Adipose tissue (tissue), 3 donors: ENCODE measurements around the gene ACTN3. TPM values are rescaled to one million over a fixed set of nuclear protein-coding genes. Genes with fewer than 3 reads are reported as not detected.
A peak's percentile ranks its signal among the peaks of the same experiment; 100 is the strongest.
"Not testable (repeated sequence)": the region's sequence is repeated elsewhere in the genome, so short reads cannot be mapped to it uniquely, and the experiment has no call there.

Experiments
- H3K27ac ChIP-seq: one replicate; pipeline ENCODE4 v1.5.1; 2013; ENCODE audit warnings: low read depth, low read length
- WGBS, 3 donors: extraction: QIAGEN DNeasy Blood & Tissue Kit; methylation state at CpG; one replicate each; pipeline ENCODE4 v1.1.7; 2013; 5-methylcytosine and 5-hydroxymethylcytosine counted together
- polyA plus RNA-seq, 3 donors: library from polyadenylated mRNA; stranded (reverse); fragments of 200-250 nt; gene quantifications; one replicate each; pipeline ENCODE4 v1.2.3, GENCODE V29; 2013
- donor health status: healthy with polysubstance abuse.
- donor health status: Bipolar disorder and iron deficiency.
- donor health status: healthy.

Gene ACTN3
- polyA plus RNA-seq, 3 donors = 0.03 to 0.15 TPM; not detected in 1

GRCh38 chr11:66586136-66586535 lies 39.4 kb downstream of the ACTN3 start:
- H3K27ac ChIP-seq = no peak overlapping the region
- 62 to 68% (median 62%) methylated on average over 2 of the region's 2 CpGs for WGBS, 3 donors

DNA sequence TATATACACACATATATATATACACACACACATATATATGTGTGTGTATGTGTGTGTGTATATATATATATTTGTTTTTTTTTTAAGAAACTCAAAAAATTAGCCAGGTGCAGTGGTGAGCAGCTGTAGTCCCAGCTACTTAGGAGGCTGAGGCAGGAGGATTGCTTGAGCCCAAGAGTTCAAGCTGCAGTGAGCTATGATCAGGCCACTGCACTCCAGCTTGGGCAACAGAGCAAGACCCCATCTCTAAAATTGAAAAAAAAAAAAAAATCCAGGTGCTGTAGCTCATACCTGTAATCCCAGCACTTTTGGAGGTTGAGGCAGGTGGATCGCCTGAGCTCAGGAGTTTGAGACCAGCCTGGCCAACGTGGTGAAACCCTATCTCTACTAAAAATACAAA lies 42.6 kb downstream of the ACTN3 start:
- WGBS, 3 donors = 66 to 81% (median 67%) methylated on average over 2 of the region's 2 CpGs
- not testable (repeated sequence) for H3K27ac ChIP-seq

GRCh38 chr11:66589996-66590675 lies 43.4 kb downstream of the ACTN3 start:
- H3K27ac ChIP-seq = no peak overlapping the region
- WGBS, 3 donors = 95 to 99% (median 97%) methylated on average over 7 of the region's 7 CpGs

DNA sequence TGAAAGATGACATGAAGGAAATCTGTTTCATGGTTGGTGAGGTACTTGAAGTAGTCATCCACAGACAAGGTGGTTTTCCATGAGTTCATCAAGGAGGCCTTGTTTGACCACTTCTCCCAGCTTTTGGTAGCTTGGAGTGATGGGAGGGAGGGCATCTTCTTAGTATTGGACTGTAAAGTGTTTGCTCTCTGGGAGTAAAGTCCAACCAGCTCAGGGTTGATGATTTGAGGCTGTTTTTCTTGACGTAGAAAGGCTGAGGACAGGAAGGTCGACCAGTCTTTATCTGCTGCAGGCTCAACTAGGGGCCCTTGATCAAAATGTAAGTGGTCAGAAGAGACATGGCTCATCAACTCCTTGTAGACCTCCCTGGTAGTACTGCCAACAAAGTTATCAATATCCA lies 44.5 kb downstream of the ACTN3 start:
- WGBS, 3 donors = 66 to 91% (median 89%) methylated on average over 2 of the region's 2 CpGs
- H3K27ac ChIP-seq = no peak overlapping the region

DNA sequence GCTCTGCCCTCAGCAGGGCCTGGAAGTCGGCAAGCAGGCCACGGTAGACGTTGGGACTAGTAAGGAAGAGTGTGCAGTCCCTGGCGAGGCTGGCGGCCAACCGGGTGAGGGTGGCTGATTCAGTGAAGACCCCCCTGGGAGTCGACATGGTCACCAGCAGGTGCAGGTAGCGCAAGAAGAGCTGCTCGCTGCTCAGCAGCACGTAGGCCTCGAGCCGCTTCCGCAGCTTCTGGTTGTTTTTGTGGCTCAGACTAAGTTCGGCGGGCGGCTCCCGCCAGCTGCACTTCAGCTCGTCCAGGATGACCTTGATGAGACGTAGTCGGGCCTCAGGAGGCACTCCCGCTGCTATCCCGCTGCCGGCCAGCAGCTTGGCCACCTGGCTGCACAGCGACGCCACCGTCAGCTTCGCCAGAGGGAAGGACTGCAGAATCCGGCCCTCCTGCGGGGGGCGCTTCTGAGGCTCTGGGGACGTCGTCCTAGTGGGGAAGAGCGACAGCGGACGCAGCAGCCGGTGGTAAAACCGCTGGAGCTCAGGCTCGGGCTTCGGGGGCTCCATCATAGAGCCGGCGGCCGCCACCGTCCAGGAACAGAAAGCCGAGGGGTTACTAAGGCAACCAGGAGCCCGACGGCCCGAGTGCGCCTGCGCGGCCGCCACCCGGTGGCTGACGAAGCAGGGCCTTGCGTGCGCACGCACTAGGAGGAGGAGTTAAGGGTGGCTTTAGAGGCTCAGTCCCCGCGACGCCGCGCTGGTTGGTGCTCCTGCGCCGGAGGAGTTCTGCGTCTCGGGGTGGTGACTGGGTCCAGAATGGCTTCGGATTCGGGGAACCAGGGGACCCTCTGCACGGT lies 46.0 kb downstream of the ACTN3 start, which contains the start of the genes CCDC87 and CCS:
CCDC87 (minus strand) TSS at position 607 of the 846 bp plus-strand sequence; CDS start at position 559, 48 bp downstream.
CCS (plus strand) TSS at position 729 of the 846 bp plus-strand sequence; CDS start at position 806, 77 bp downstream.
- WGBS, 3 donors = 12 to 17% (median 14%) methylated on average over 65 to 68 of the region's 68 CpGs
- peak within 1 kb of the TSS; percentile 47 for H3K27ac ChIP-seq

- 6 to 16% (median 7%) methylated on average over 12 of the region's 12 CpGs for WGBS, 3 donors
- no peak overlapping the region for H3K27ac ChIP-seq
Measured at GRCh38 chr11:66593303-66593635, 46.6 kb downstream of the ACTN3 start.

DNA sequence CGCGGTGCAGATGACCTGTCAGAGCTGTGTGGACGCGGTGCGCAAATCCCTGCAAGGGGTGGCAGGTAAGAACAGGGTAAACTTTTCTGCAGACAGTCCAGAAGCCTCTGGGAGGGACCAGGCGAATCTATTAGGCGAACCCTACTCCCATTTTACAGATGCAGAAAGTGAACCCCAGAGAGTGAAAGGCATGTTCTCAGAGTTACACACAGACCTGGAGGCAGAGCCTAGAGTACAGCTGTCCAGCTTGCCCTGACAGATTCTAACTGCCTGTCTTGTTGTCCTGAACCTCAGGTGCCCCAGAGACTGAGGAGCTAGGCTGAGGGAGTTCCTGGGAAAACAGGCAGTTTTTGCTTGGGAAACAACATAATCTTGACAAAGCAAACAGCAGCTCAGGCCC lies 46.9 kb downstream of the ACTN3 start:
- WGBS, 3 donors = 51 to 65% (median 60%) methylated on average over 7 of the region's 7 CpGs
- H3K27ac ChIP-seq = no peak overlapping the region

GRCh38 chr11:66595245-66595904 lies 48.7 kb downstream of the ACTN3 start:
- 22 to 65% (median 41%) methylated on average over 5 of the region's 5 CpGs for WGBS, 3 donors
- no peak overlapping the region for H3K27ac ChIP-seq

GRCh38 chr11:66598993-66599392 lies 52.3 kb downstream of the ACTN3 start:
- WGBS, 3 donors = 95 to 96% (median 96%) methylated on average over 6 of the region's 6 CpGs
- no peak overlapping the region for H3K27ac ChIP-seq

DNA sequence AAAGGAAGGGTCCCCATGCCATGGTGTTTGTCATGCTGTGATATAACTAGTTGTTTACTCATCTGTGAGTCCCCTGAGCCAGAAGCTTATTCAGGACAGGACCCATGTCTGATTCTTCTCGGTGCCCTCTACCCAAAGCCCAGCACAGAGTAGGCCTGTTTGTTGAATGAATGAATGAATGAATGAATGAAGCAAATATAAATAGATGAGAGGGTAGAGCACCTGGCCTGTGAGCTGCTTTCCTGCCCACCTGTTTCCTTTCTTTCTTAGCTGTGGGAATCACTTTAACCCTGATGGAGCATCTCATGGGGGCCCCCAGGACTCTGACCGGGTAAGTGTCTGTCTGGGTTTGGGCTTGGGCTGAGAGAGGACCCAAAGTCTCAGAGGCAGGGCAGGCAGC lies 53.5 kb downstream of the ACTN3 start:
- 64 to 75% (median 71%) methylated on average over 2 of the region's 2 CpGs for WGBS, 3 donors
- no peak overlapping the region for H3K27ac ChIP-seq

GRCh38 chr11:66600631-66601233 lies 54.0 kb downstream of the ACTN3 start:
- H3K27ac ChIP-seq = no peak overlapping the region
- 71 to 94% (median 72%) methylated on average over 4 of the region's 4 CpGs for WGBS, 3 donors

GRCh38 chr11:66603072-66603471 lies 56.4 kb downstream of the ACTN3 start:
- 96 to 98% (median 97%) methylated on average over 6 of the region's 6 CpGs for WGBS, 3 donors
- H3K27ac ChIP-seq = no peak overlapping the region

DNA sequence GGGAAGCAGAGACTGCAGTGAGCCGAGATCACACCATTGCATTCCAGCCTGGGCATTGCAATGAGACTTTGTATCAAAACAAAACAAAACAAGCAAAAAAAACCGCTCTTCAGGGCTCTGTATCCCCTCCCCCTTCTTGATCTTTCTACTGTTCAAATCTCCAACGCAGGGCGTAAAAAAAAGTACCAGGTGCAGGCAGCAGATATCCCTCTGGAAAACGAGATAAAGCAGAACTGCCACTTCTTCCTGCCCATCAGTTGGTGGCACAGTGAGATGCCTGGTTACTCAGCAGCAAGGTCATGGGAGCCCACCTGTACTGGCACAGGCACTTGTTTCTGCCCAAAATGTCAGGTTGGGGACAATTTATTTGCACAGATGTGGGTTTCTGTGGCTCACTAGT lies 57.5 kb downstream of the ACTN3 start:
- H3K27ac ChIP-seq = no peak overlapping the region
- 72 to 90% (median 86%) methylated on average over 5 of the region's 5 CpGs for WGBS, 3 donors

- H3K27ac ChIP-seq = not testable (repeated sequence)
- 94 to 100% (median 98%) methylated on average over 3 of the region's 3 CpGs for WGBS, 3 donors
Measured at GRCh38 chr11:66606608-66607007, 59.9 kb downstream of the ACTN3 start.

DNA sequence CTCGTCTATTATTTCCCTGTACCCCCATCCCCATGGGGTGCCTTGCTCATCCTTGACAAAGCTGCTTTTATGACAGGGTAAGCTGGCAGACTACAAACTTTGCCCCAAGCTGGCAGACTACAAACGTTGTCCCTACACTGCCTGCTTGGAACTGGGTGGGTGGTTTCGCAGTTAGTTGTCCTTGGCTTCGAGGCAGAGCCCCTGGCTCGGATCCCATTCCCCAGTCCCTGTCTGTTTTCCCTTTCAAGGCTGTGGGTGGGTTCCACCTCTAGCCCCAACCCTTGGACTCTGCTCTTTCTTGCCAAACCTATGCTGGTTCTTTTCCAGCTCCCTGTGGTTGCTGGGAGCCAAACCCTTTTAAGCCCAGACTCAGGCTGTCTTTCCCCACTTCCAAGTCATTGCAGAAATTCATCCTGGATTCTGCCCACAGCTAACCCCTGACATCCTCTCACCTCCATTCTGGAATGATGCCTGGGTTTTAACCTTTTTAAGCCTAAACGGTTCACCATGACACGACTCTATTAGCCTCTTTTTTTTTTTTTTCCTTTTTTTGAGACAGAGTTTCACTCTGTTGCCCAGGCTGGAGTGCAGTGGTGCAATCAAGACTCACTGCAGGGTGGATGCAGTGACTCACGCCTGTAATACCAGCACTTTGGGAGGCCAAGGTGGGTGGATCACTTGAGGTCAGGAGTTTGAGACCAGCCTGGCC lies 60.6 kb downstream of the ACTN3 start:
- 20 to 50% (median 48%) methylated on average over 8 of the region's 8 CpGs for WGBS, 3 donors

GRCh38 chr11:66609721-66610617 lies 63.3 kb downstream of the ACTN3 start:
- no peak overlapping the region for H3K27ac ChIP-seq
- WGBS, 3 donors = 56 to 64% (median 57%) methylated on average over 4 of the region's 4 CpGs

More for the DNA sequence above, 60.6 kb downstream of the ACTN3 start:
- H3K27ac ChIP-seq = no peak overlapping the region

DNA sequence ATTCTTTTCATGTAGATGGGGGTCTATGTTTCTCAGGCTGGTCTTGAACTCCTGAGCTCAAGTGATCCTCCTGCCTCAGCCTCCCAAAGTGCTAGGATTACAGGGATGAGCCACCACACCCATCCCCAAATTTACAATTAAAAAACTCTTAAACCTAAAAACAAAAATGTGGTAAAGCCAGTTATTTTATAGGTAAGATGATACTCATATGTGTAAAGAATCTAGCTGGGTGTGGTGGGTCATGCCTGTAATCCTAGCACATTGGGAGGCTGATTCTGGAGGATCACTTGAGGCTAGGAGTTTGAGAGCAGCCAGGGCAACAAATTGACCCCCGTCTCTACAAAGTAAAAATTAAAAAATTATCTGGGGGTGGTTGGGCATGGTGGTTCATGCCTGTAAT lies 65.8 kb downstream of the ACTN3 start:
- WGBS, 3 donors = 94 to 100% (median 94%) methylated on average over 1 of the region's 1 CpG
- H3K27ac ChIP-seq = no peak overlapping the region
